GM23248 (cell line): ENCODE results near the gene RPTN.

Source experiments
- EZH2 ChIP-seq: fragments of 200-600 bp; sonication (generic); IDR thresholded peaks from 2 replicates; pipeline ENCODE4 v1.6.1; 2018; ENCODE audit warnings: antibody characterized with exemption, mild to moderate bottlenecking; ENCODE audit not compliant: insufficient read depth, poor library complexity, severe bottlenecking
- EZH2phosphoT487 ChIP-seq: fragments of 200-600 bp; sonication (generic); IDR thresholded peaks from 2 replicates; pipeline ENCODE4 v1.6.1; 2018; ENCODE audit warnings: antibody characterized with exemption, moderate library complexity, mild to moderate bottlenecking, low read depth; ENCODE audit not compliant: insufficient read depth

GRCh38 chr1:152167835-152168534 lies 9.0 kb upstream of the RPTN start:
- TF ChIP-seq EZH2: no peak
- peak; percentile 88 for TF ChIP-seq EZH2phosphoT487
